Fibroblast of lung (primary cell): Measurements from ENCODE around the gene GRIK4.

Experiments used
- EZH2 ChIP-seq: IDR thresholded peaks from 2 replicates; pipeline ENCODE4 v1.5.1; 2012; ENCODE audit warnings: low read length, control low read depth, mild to moderate bottlenecking; ENCODE audit errors: missing control alignments
- TF ChIP-seq, protein P1 (sequence below), 2 donors: IDR thresholded peaks in 1 of 2; conservative IDR thresholded peaks in 1 of 2; 1 replicate in 1 of 2; 2 replicates in 1 of 2; pipeline ENCODE4 v1.5.1; 2011 to 2012; ENCODE audit warnings: low read length in 2 of 2, control low read depth in 1 of 2, inconsistent platforms in 1 of 2, low read depth in 1 of 2, mild to moderate bottlenecking in 1 of 2

DNA sequence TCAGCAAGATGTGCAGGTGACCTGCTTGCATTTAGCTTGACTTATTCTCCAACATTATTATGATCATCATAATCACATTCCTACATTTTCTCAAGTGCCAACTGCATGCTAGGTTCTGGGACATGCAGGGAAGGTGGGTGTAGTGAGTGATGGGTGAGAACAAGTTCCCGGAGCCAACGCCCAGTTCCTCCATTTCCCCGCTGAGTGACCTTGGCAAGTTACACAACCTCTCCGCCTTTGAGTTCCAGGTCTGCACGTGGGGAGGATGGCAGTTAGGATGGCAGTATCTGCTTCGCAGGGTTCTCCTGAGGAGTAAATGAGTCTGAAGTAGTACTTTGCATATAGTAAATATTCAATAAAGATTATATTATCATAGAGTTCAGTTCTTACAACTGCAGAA, 140.3 kb downstream of the GRIK4 start:
- TF ChIP-seq, protein P1, sequence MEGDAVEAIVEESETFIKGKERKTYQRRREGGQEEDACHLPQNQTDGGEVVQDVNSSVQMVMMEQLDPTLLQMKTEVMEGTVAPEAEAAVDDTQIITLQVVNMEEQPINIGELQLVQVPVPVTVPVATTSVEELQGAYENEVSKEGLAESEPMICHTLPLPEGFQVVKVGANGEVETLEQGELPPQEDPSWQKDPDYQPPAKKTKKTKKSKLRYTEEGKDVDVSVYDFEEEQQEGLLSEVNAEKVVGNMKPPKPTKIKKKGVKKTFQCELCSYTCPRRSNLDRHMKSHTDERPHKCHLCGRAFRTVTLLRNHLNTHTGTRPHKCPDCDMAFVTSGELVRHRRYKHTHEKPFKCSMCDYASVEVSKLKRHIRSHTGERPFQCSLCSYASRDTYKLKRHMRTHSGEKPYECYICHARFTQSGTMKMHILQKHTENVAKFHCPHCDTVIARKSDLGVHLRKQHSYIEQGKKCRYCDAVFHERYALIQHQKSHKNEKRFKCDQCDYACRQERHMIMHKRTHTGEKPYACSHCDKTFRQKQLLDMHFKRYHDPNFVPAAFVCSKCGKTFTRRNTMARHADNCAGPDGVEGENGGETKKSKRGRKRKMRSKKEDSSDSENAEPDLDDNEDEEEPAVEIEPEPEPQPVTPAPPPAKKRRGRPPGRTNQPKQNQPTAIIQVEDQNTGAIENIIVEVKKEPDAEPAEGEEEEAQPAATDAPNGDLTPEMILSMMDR (conservative IDR thresholded peaks at IDR 0.05 in 1 of 2, IDR thresholded peaks at IDR 0.05 in 1 of 2; ENCODE audit: low read depth in 1 of 2, low read length in 2 of 2), result no peak
- TF ChIP-seq EZH2, result no peak
